ENCODE data around the gene BATF3.

Gene BATF3

DNA sequence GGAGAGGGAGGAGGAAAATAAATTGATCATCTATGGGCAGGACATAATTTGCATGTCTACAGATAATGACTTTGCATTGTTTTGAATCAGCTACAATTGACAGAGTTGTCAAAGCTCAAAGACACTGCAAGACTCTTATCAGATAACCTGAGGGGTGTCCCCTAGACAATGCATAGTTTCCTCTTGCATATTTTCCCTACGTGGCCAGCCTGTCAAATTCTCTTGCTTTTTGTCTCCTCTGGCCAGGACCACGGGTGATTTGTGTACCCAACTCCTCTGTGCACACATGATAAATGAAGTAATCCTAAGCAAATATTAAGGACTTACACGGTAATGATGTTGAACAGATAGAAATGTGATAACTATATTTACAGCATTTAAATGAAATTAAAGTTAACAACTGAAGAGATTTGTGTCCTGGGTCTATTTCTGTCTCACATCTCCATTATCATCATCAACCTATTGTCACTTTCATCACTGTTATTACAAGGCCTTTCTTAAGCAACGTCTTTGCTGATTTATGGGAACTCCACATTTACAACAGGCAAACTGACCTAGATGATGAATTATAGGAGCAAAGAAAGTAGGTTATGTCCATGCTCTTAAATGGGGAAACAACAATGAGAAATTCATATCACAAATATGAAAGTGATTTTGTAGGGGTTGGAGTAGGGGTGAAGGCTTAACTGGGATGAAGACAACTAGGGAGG, 18.8 kb downstream of the BATF3 start:
- DNase-seq = peak; percentile 21 to 33

DNA sequence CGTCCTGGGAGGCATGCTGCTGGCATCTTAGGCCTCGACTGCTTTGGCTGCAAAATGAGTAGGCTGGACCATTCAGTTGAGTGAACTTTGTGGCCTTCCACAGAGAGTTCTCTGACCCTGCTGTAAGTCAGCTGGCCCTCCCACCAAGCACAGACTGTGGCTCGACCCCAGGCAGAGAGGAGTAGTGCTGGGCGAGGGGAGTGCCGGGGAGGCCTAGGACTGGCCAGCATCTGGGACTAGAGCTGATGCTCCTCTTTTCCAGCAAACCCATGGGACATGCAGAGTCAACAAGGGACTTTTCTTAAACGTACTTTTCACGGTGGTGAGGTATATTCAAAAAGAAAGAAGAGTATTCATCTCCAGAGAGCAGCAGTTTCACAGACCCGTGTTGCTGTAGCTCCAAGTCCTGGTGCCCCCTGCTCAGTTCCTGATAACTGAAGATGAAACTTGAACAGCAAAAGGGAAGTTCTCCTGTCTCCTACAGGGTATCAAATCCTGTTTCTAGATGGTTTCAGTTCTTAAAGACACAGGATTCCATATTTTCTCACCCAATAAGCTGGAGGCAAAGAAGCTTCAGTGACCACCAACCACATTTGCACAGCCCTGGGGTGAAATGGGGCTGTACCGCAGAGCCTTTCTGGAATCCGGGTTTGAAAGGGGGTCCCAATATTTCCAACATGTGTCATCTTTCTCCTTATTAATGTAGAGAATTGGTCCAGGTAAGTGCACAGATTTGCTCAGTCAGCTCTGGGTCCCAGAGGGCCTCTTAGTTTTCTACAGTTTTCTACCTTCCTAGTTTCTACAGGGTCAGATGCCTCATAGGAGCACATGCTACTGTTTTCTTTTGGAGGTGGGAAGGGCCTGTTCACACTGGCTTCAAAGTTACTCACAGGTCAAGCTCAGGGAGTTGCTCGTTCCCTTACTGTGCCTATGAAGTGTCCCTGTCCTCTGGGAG, 20.9 kb downstream of the BATF3 start:
- no peak for DNase-seq

DNA sequence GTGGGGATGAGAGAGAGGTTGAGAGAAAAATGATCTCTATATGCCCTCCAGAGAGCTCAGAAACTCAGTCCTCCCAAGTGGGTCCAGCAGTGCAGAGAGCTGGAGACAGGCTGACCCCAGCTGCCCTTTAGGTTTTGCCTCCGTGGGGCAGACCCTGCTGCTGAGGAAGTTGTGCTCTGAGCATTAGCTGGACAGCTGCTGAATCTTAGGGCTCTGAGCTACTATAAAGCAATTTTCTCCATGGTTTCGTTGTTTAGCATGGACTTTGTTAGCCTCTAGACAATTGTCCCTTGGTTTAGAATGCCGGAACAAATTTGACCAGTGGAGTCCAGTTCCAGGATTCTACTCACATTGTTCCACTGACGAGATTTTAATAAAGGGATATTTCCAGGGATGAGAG, 22.1 kb downstream of the BATF3 start:
- DNase-seq = no peak

DNA sequence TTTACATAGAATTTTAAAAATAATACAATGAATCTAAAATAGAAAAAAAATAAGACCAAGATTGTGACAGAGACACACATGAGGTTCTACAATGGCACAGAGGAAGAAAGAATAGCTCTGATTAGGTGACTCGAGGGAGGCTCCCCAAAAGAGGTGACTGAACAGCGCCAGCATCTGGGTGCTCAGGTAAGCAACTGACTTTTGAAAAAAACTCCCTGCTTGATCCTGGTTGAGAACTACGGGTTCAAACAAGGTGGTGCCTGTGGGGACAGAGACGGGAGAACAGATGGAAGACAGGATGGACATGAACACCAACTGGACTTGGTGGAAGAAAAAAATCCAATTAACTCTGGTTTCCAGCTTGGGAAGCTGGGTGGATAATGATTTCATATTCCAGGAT, 22.5 kb downstream of the BATF3 start:
- no peak for DNase-seq

DNA sequence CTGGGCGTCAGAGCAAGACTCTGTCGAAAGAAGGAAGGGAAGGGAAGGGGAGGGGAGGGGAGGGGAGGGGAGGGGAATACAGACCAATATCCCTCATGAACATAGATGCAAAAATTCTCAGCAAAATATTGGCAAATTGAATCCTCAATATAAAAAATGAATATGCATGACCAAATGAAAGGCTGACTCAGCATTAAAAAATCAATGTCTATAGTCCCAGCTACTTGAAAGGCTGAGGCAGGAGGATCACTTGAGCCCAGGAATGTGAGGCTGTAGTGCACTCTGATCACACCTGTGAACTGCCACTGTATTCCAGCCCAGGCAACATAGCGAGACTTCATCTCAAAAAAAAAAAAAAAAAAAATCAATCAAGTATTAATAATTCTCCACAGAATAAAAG, 24.0 kb downstream of the BATF3 start:
- DNase-seq = no peak

DNA sequence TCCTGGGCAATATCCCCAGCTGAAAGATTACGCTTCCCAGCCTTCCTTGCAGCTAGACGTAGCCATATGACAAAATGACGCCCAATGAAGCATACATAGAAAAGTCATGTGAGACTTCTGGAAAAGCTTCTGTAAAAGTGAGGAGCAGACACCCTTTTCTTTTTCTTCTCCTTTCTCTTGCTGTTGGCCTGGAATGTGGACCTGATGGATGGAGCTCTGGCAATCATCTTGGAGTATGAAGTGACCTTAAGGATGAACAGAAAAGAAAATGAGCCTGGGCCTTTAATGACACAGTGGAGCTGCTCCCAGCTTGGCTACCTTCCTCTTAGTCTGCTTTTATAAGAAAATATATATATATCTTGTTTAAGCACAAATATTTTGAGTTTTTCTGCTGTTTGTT, 24.8 kb downstream of the BATF3 start:
- no peak for DNase-seq

DNA sequence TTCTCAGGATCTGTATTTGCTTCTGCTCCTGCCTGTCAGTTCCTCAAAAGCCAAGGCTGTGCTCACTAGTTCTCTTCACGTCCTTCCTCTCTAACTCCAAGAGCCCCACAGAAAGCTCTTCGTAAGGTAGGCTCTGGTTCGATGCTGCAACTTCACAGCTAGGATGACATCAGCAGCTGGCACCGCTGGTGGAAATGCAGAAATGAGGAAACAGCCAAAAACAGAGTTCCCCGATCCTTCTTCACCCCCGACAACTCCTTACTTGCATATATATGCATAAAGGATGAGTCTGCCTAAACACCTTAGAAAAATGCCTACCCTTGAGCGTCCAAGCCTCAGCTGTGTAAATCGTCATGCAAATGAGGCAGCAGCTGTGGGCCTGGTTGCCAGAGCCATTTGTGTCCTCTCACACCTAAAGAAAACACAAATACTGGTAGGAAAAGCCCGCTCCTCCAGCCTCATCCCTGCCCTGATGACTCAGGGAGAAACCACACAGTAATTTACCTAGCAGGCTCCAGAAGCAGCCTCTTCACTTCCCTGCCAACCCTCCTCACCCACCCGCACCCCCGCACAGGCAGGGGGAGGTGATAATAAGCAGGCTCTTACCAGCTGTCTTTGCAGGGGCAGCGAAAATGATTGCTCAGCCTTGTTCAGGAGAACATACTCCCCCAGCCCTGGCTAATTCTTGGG, 28.2 kb downstream of the BATF3 start:
- peak; percentile 73 to 79 for DNase-seq

DNA sequence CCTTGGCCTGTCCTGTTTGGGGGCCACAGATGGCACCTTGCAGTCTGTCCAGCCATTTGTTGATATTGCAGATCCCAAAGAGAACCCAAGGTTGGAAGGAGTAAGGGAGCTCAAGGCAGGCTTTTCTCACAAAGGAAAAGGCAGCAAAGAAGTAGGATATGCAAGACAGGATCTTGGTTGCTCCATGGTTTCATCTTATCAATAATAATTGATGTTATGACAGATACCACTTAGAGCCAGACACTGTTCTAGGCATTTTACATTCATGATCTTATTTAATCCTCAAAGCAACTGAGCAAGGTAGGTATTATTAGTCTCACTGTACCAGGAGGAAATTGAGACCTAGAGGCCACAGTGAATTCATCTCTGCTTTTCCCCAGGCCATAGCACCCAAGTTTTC, 28.8 kb downstream of the BATF3 start:
- DNase-seq = no peak

DNA sequence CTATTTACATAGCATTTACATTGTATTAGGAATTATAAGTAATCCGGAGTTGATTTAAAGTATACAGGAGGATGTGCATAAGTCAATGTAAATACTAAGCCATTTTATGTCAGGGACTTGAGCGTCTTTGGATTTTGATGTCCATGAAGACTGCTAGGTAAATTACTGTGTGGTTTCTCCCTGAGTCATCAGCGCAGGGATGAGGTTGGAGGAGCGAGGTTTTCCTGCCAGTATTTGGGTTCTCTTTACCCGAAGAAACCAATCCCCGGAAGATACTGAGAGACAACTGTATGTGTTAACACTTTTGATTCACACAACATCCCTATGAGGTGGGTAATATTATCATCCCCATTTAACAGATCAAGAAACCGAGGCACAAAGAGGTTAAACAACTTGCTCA, 29.3 kb downstream of the BATF3 start:
- no peak for DNase-seq

DNA sequence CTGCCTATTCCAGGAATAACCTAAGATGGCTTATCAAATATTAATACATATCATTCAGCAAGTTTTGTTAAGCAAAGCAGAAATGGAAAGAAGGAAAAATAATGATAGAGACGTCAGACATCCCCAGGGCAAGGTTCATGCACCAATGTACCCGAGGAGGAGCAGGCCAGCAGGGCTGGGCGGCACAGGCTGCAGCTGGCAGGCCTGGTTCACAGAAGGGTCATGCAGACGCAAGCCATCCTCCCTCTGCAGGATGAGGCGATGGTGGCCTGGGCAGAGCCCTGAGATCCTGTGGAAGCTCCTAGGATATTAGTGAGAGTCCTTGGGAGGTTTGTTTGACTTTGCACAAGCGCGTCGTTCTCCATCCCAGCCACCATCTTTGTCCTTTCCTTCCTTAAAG, 30.0 kb downstream of the BATF3 start:
- peak in 1 of 2 experiments; percentile 24 for DNase-seq

DNA sequence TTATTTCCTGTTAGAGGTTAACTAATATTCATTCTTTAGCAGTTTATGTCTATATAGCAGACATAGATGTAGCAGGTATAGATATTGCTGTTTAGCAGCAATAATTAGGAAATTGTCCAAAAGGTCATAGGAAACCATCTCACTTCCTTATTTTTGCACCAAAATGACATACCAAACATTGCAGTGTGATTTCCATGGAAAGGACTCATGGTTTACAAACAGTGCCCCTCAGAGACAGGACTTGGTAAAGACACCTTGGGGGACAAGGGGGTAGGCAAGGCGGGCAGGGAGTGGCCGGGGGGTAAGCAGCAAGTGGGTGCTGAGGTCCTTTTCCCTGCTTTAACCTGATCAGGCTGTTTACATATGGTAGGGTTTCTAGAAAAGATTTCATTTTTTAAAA, 30.5 kb downstream of the BATF3 start:
- peak in 1 of 2 experiments; percentile 27 for DNase-seq

DNA sequence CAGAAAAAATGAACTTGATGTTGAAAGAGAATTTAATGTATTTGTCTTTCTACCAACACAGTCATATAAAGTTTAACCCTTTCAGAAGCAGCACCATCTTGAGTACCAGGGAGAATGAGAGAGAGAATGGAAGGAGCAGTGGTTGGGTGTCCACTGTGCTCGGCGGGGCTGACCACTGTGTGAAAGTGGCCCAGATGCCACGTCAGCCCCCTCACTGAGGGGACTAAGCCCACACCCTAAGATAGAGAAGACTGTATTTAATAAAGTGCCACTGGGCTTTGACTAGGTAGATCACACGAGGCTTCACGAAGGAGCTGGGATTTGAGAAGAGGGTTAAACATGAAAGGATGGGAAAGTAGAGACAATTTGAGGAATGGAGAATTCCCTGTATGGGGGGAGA, 31.2 kb downstream of the BATF3 start:
- DNase-seq = no peak

DNA sequence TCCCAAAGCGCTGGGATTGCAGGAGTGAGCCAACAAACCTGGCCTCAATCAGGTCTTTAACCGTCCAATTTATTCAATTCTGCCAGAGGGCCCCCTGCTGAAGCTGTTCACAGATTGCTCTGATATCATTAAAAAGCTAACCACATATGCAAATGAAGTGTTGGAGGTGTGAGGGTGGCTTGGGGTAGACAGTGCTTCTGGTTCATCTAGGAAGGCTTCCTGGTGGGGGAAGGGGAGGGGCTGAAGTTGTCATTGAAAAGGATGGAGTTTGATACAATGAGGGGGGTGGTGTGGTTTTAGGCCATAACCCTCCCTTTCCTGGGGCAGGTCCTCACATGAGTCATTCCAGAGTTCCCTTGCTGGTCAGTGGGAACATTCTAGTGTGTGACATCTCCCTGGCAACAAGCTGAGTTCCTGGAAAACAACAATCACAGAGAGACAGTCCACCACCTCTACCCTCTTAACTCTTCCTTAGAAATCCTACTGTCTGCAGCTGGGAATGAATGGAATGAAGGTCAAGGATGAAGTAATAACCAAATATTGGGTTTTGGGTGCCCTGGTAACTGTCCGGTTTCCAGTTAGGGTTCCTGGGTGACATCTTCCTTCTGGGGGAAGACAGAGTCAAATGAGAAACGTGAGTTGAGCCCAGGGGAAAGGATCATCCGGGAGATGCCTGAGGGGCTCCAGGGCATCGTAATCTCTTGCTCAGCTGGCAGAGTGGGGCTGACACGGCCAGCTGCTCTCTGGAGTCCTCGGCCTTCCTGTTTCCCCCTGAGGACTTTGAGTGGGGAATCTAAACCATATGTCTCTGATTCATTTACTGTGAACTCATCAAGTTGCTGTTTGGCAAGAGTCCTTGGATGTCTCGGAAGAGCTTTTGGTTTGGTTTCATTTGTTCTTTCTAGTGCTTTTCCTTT, 32.2 kb downstream of the BATF3 start:
- DNase-seq = peak in 1 of 2 experiments; percentile 11

DNA sequence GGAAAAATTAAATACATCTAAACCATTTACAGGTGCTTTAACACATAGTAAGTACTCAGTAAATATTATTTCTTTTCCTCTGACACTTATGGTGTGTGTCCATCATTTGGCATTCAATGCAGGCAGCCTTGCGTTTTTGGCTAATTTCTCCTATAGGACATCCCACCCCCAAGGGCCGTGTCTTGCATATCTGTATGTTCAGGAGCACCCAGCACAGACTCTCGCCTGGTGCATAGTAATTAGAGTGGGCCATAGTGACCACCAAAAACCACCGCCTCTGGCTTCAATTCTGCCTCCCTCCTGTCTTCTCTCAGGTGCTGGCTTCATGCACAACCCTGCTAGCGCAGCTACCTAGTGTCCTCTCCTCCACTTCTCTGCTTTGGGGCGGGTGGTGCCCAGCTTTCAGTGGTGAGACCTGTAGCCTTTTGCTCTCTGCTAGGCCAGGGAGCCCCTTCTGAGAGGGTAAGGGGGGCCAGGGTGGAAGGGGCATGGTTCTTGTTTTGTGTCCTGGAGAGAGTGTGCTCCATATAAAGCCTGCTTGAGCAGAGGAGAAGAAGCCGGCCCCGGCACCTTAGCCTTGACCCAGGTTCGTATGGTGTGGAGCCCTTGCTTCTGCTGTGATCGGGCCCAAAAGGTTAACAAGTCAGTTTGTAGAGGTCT, 33.4 kb downstream of the BATF3 start:
- no peak for DNase-seq

DNA sequence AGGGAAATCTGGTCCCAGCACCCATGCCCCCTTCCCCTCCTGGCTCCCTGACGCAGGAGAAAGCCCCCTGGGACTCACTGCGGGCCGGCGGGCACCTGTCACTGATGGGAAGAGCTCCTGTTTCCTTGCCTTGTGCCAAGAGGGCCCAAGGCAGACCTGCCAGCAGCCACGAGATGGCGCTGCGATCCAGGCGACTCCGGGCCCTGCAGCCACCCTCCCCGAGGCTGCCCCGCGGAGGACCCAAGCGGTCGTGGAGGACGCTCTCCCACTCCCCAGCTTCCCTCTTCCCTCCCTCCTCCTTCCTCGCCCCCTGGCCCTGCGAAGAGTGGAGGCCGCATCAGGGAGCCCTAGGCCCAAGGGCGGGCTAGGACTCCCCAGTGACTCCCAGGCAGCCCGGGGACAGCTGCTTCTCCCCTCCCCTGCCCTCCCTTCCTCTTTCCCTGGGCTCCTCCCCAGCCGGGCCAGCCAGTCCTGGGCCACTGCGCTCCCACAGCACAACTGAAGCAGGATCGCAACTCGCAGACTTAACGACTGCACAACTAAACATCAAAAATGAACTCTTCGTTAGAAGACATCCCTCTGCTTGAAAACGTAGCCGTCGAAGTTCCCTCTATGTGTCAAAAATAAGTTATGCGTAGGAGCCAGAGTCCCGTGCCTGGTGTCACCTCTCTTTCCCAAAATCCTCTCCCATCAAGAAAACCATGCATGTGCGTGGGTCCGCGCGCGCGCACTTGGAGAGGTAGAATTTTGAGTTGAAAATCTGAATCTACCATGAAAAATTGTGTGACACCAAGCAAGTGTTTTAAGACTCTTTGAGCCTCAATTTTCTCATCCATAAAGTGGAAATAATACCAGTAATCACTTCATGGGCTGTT, 34.2 kb downstream of the BATF3 start:
- peak; percentile 60 to 75 for DNase-seq

DNA sequence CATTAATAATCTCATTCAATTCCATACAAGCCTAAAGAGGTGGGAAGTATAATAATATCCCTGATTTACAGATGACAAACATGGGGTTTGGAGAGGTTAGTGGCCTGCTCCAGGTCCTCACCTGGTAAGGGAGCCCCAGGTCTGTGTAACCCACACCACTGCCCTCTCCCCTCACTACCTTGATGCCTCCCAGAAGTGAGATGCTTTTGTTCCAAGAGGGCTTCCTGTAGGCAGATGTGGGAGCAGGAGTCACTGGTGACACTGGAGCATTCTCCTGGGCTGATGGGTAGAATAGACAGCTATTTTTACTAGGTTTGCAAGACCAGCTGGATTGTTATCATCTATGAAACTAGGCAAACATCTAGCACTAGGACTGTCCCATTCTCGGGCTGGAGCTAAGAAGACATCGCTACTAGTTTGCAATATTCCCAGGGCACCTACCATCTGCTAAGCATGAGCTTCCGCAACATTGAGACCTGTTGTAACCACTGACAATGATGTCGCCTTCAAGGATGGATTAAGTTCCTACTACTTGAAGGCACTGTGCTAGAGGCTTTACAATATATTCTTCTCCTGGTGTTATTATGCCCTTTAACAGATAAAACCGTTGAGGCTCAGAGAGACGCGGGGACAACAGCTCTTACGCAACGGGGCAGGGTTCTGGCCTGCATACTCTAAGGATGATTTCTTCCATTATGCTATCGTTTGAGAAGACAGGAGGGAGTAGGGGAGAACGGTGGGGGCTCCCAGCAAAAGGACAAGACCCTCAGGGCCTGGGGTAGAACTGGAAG, 35.0 kb downstream of the BATF3 start:
- no peak for DNase-seq

DNA sequence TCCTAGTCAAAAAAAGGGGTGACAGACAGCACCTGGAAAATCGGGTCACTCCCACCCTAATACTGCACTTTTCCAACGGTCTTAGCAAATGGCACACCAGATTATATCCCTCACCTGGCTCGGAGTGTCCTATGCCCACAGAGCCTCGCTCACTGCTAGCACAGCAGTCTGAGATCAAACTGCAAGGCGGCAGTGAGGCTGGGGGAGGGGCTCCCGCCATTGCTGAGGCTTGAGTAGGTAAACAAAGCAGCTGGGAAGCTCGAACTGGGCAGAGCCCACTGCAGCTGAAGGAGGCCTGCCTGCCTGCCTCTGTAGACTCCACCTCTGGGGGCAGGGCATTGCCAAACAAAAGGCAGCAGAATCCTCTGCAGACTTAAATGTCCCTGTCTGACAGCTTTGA, 41.4 kb downstream of the BATF3 start:
- peak; percentile 15 to 17 for DNase-seq

DNA sequence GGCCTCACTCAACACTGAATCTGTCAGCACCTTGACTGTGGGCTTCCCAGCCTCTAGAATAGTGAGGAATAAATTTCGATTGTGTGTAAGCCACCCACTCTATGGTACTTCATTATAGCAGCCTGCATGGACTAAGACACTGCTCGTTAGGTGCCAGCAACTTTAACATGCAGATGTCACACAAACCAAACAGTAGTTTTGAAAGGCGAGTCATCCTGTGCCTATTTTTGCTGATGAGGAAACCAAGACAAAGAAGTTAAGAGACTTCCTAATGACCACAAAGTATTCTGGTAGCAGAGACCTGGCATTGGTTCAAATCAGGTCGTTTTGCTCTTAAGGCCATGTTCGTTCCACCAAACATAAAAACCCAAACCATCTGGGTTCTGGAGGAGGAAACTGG, 42.9 kb downstream of the BATF3 start:
- DNase-seq = no peak

DNA sequence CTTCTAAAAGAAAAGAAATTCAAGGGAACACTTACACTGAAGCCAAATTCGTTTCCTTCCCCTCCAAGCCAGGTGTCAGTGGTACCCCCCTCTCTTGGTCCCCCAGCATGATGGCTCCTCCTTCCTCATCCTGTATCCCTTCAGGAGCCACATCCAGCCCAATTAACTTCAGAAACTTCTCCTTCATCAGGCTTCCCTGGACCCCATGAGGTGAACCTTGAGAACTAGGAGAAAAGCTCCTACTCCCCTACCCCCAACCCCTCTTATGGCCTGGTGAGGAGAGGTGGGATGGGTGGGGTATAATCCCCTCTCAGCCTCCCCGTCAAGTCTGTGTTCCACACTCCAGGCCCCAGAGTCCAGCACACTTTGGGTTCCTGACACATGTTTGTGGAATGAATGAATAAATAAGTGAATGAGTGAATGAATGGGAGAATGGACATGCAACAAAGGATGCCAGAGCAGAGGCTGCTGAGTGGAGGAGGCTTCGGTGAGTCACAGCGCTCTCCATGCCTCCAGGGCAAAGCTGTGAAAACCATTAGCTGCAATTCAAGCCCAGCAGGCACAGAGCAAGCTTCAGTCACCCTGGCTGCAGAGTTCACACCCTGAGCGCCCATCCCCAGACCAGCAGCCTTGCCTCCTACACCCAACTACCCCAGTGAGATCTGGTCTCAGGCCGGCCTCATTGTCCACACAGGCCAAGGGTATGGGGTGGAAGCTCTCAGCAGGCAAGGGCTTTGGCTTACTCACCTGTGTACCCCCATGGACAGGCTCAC, 43.8 kb downstream of the BATF3 start:
- DNase-seq = no peak

All from SHP77 (cell line).